ENCODE data around the gene KAZN.

- no peak for TF ChIP-seq GATA2 (IDR thresholded peaks at IDR 0.05; ENCODE audit: low read depth, low read length)
- TF ChIP-seq GATA3 (IDR thresholded peaks at IDR 0.05; ENCODE audit: low read depth, low read length), result no peak
Measured at GRCh38 chr1:14986168-14986567, 387.7 kb downstream of the KAZN start.

Data from SH-SY5Y (cell line).